HEK293 (cell line): ENCODE data around the gene RALGAPA2.

Experiments
- CTCF ChIA-PET: fragments of 350-600 bp; formaldehyde crosslinking; extraction: SDS; loops from one replicate; lab custom pipeline; 2021; ENCODE audit warnings: antibody characterized with exemption; lab: Yijun Ruan, JAX
- POLR2A ChIA-PET: fragments of 300-600 bp; formaldehyde crosslinking; extraction: SDS; loops from one replicate; lab custom pipeline; 2020; ENCODE audit warnings: antibody characterized with exemption, inconsistent platforms; lab: Yijun Ruan, JAX
- H3K27ac ChIP-seq: fragments of 200-500 bp; sonication (Bioruptor generic); 2 replicates; pipeline ENCODE4 v1.5.1; 2014; ENCODE audit warnings: low read depth, low read length, control low read depth, inconsistent platforms; ENCODE audit errors: extremely low read depth
- H3K36me3 ChIP-seq, 2 experiments: fragments of 200-500 bp in 1 of 2; sonication (Bioruptor generic) in 1 of 2; 1 replicate in 1 of 2; 2 replicates in 1 of 2; pipeline ENCODE4 v1.5.1; 2014 to 2017; ENCODE audit warnings: inconsistent platforms in 2 of 2, low read length in 2 of 2; ENCODE audit not compliant: control insufficient read depth in 2 of 2, insufficient read depth in 1 of 2
- H3K4me1 ChIP-seq: fragments of 200-500 bp; sonication (Bioruptor generic); 2 replicates; pipeline ENCODE4 v1.5.1; 2014; ENCODE audit warnings: mild to moderate bottlenecking, low read length, inconsistent platforms; ENCODE audit not compliant: control insufficient read depth, insufficient read depth
- H3K4me3 ChIP-seq: 2 replicates; pipeline ENCODE4 v1.5.1; 2011; ENCODE audit warnings: low read depth, mild to moderate bottlenecking, control low read depth, low read length, moderate library complexity
- H3K9me3 ChIP-seq: fragments of 200-500 bp; sonication (Bioruptor generic); 2 replicates; pipeline ENCODE4 v1.5.1; 2014; ENCODE audit warnings: low read depth, low read length, inconsistent platforms; ENCODE audit not compliant: control insufficient read depth, insufficient read depth
- AEBP2 ChIP-seq: fragments of 450-650 bp; formaldehyde crosslinking; IDR thresholded peaks from 2 replicates; pipeline ENCODE4 v1.5.1; 2016; ENCODE audit warnings: missing biosample characterization, missing genetic modification characterization, borderline replicate concordance
- KLF16 ChIP-seq: fragments of 450-650 bp; formaldehyde crosslinking; IDR thresholded peaks from 2 replicates; pipeline ENCODE4 v1.5.1; 2017; ENCODE audit warnings: missing biosample characterization, missing genetic modification characterization
- PATZ1 ChIP-seq: fragments of 450-650 bp; formaldehyde crosslinking; IDR thresholded peaks from 2 replicates; pipeline ENCODE4 v1.5.1; 2016; ENCODE audit warnings: missing biosample characterization, missing genetic modification characterization
- PRDM4 ChIP-seq: fragments of 450-650 bp; formaldehyde crosslinking; IDR thresholded peaks from 2 replicates; pipeline ENCODE4 v1.5.1; 2017; ENCODE audit warnings: missing biosample characterization, missing genetic modification characterization
- RBAK ChIP-seq: fragments of 450-650 bp; formaldehyde crosslinking; IDR thresholded peaks from 2 replicates; pipeline ENCODE4 v1.5.1; 2016; ENCODE audit warnings: missing biosample characterization, missing genetic modification characterization
- REST ChIP-seq: fragments of 450-650 bp; formaldehyde crosslinking; IDR thresholded peaks from 2 replicates; pipeline ENCODE4 v1.5.1; 2016; ENCODE audit warnings: missing biosample characterization, missing genetic modification characterization
- SCRT1 ChIP-seq: fragments of 450-650 bp; formaldehyde crosslinking; IDR thresholded peaks from 2 replicates; pipeline ENCODE4 v1.5.1; 2016; ENCODE audit warnings: missing biosample characterization, missing genetic modification characterization, borderline replicate concordance
- ZBTB48 ChIP-seq: fragments of 450-650 bp; formaldehyde crosslinking; IDR thresholded peaks from 2 replicates; pipeline ENCODE4 v1.5.1; 2016; ENCODE audit warnings: missing biosample characterization, missing genetic modification characterization
- ZBTB8A ChIP-seq: fragments of 450-650 bp; formaldehyde crosslinking; IDR thresholded peaks from 2 replicates; pipeline ENCODE4 v1.5.1; 2016; ENCODE audit warnings: missing biosample characterization, missing genetic modification characterization
- ZNF157 ChIP-seq: fragments of 450-650 bp; formaldehyde crosslinking; IDR thresholded peaks from 2 replicates; pipeline ENCODE4 v1.5.1; 2016; ENCODE audit warnings: missing biosample characterization, missing genetic modification characterization
- ZNF2 ChIP-seq: fragments of 450-650 bp; formaldehyde crosslinking; IDR thresholded peaks from 2 replicates; pipeline ENCODE4 v1.5.1; 2016; ENCODE audit warnings: missing biosample characterization, missing genetic modification characterization
- ZNF239 ChIP-seq: fragments of 450-650 bp; formaldehyde crosslinking; IDR thresholded peaks from 2 replicates; pipeline ENCODE4 v1.5.1; 2016; ENCODE audit warnings: missing biosample characterization, missing genetic modification characterization
- ZNF248 ChIP-seq: fragments of 450-650 bp; formaldehyde crosslinking; IDR thresholded peaks from 2 replicates; pipeline ENCODE4 v1.5.1; 2017; ENCODE audit warnings: missing biosample characterization, missing genetic modification characterization
- ZNF274 ChIP-seq, 2 experiments: fragments of 200-500 bp in 1 of 2; fragments of 450-650 bp in 1 of 2; sonication (Bioruptor generic) in 1 of 2; formaldehyde crosslinking in 1 of 2; IDR thresholded peaks; 2 replicates each; pipeline versions ENCODE4 v1.5.1 to v1.6.1; 2014 to 2016; ENCODE audit warnings: borderline replicate concordance in 1 of 2, inconsistent platforms in 1 of 2, low read length in 1 of 2, missing biosample characterization in 1 of 2, missing genetic modification characterization in 1 of 2
- ZNF302 ChIP-seq: fragments of 450-650 bp; formaldehyde crosslinking; IDR thresholded peaks from 2 replicates; pipeline ENCODE4 v1.5.1; 2016; ENCODE audit warnings: missing biosample characterization, missing genetic modification characterization, low read depth
- ZNF354C ChIP-seq: fragments of 450-650 bp; formaldehyde crosslinking; IDR thresholded peaks from 2 replicates; pipeline ENCODE4 v1.5.1; 2016; ENCODE audit warnings: missing biosample characterization, missing genetic modification characterization, low read depth, borderline replicate concordance
- ZNF544 ChIP-seq: fragments of 450-650 bp; formaldehyde crosslinking; IDR thresholded peaks from 2 replicates; pipeline ENCODE4 v1.5.0; 2017; ENCODE audit warnings: missing biosample characterization, missing genetic modification characterization

RALGAPA2 gene

DNA sequence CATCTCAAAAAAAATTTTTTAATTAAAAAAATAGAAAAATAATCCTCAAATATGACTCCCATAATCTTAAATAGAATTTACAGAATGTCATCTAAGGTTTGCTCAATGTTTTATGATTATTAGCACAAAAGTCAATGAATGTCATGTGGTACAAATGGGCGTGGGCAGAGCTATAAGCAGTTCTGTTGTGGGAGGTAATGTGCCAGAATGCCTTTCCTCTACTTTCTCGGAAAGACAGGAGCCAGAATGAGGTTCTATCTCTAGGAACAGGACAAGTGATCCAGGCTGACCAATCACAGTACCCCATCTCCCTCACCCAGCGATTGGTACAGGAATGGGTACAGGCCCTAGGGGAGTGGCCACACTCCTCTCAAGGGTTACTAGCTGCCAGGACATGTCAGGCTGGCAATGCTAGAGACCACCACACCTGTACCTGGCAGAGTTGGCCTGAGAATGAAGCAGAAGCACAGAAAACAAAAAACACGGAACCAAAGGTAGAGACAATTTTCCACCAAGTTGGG, 15.1 kb downstream of the RALGAPA2 start:
- Histone ChIP-seq H3K27ac (no peak overlapping the region), H3K4me3 (no peak overlapping the region), H3K4me1 (peaks cover 3% of the 10 kb centered on the region; the same call in 1 of the 2 replicates), H3K36me3 (no peaks in the 10 kb centered on the region), H3K9me3 (no peaks in the 10 kb centered on the region)
- CTCF ChIA-PET: no interaction called here
- no peak for TF ChIP-seq ZBTB8A (tag by site-specific recombination)
- no peak for TF ChIP-seq ZNF274 (IDR thresholded peaks at IDR 0.05; ENCODE audit: low read length)
- TF ChIP-seq ZNF274 (tag by site-specific recombination; IDR thresholded peaks at IDR 0.05; ENCODE audit: borderline replicate concordance): no peak
- no peak for TF ChIP-seq SCRT1 (tag by site-specific recombination)
- TF ChIP-seq ZNF157 (tag by site-specific recombination): no peak
- TF ChIP-seq PRDM4 (tag by site-specific recombination): no peak
- no peak for TF ChIP-seq ZBTB48 (tag by site-specific recombination)
- TF ChIP-seq ZNF302 (tag by site-specific recombination): no peak
- TF ChIP-seq ZNF2 (tag by site-specific recombination): no peak
- no peak for TF ChIP-seq AEBP2
- no peak for TF ChIP-seq ZNF544 (tag by site-specific recombination)
- TF ChIP-seq RBAK: no peak
- no peak for TF ChIP-seq KLF16 (tag by site-specific recombination)
- TF ChIP-seq ZNF239: no peak
- POLR2A ChIA-PET: interaction anchor here (0.7 kb wide), 1 partner anchor 20 kb away, joined by 4 read pairs; no protein-coding TSS in a partner anchor

DNA sequence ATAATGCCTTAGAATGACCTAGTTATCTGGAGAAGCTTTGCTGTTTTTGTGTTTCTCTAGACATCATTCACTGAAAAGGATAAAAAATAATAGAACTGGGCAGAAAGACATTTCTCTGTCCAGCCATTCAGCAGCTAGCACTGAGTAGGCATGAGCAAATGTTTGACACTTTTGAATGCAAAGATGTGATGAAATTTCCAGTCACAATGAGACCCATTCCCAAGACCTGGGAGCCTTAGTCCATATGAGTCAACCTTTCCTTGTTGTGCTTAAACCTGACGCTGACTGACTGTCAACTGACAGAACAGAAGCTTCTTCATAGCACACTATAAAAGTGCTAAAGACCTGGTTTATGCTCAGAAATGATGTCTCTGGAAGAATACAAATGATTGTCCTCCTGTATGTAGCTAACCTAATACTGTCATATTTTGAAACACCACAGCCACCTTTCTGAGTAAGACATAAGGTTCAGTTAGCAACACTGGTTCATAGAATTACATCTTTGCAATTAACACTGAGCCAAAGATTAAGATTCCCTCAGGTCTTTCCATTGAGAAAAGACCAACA, 17.1 kb downstream of the RALGAPA2 start:
- peaks cover 3% of the 10 kb centered on the region; the same call in 1 of the 2 replicates for H3K4me1 ChIP-seq
- H3K36me3 ChIP-seq: no peaks in the 10 kb centered on the region
- CTCF ChIA-PET: no interaction called here
- TF ChIP-seq ZNF248 (tag by site-specific recombination): no peak
- TF ChIP-seq PATZ1 (tag by site-specific recombination): no peak
- no peak for TF ChIP-seq ZNF354C (tag by site-specific recombination)
- 0 out of 2 replicates have a peak, but pooled peaks have one; percentile 33 for TF ChIP-seq REST (tag by site-specific recombination)
- POLR2A ChIA-PET: no interaction called here
- H3K4me3 ChIP-seq: no peak overlapping the region
- H3K27ac ChIP-seq: no peak overlapping the region
- H3K9me3 ChIP-seq: no peaks in the 10 kb centered on the region
